Hepatocyte (in vitro differentiated cells): ENCODE measurements around the gene TAL1. TPM values are rescaled to one million over a fixed set of nuclear protein-coding genes. Genes with fewer than 3 reads are reported as not detected.
"Not testable (repeated sequence)": the region's sequence is repeated elsewhere in the genome, so short reads cannot be mapped to it uniquely, and the experiment has no call there.

Experiments used
- DNase-seq: peaks from one replicate; pipeline ENCODE4 v3.0.0-alpha.2; 2016; ENCODE audit warnings: low spot score
- H2AFZ ChIP-seq: fragments of 200-600 bp; sonication (generic); 2 replicates; pipeline ENCODE4 v1.6.0; 2016; ENCODE audit warnings: antibody characterized with exemption, mild to moderate bottlenecking
- H3K27ac ChIP-seq: fragments of 200-600 bp; sonication (generic); 2 replicates; pipeline ENCODE4 v1.5.1; 2016; ENCODE audit warnings: mild to moderate bottlenecking
- H3K27me3 ChIP-seq: fragments of 200-600 bp; sonication (generic); 2 replicates; pipeline ENCODE4 v1.6.1; 2016
- H3K36me3 ChIP-seq: fragments of 200-600 bp; sonication (generic); replicated peaks from 2 replicates; pipeline ENCODE4 v1.5.1; 2016; ENCODE audit warnings: low read depth; ENCODE audit not compliant: insufficient read depth
- H3K4me1 ChIP-seq: fragments of 200-600 bp; sonication (generic); 2 replicates; pipeline ENCODE4 v1.5.1; 2016; ENCODE audit warnings: mild to moderate bottlenecking, moderate library complexity; ENCODE audit not compliant: insufficient read depth
- H3K4me2 ChIP-seq: fragments of 200-600 bp; sonication (generic); 2 replicates; pipeline ENCODE4 v1.6.0; 2016
- H3K4me3 ChIP-seq: fragments of 200-600 bp; sonication (generic); 2 replicates; pipeline ENCODE4 v1.5.1; 2016; ENCODE audit warnings: mild to moderate bottlenecking
- H3K79me2 ChIP-seq: fragments of 200-600 bp; sonication (generic); 2 replicates; pipeline ENCODE4 v1.6.0; 2017; ENCODE audit warnings: mild to moderate bottlenecking
- H3K9me2 ChIP-seq: fragments of 200-600 bp; sonication (generic); replicated peaks from 2 replicates; pipeline ENCODE4 v1.6.0; 2017; ENCODE audit warnings: mild to moderate bottlenecking; ENCODE audit not compliant: insufficient read depth
- H3K9me3 ChIP-seq: fragments of 200-600 bp; sonication (generic); 2 replicates; pipeline ENCODE4 v1.5.1; 2016; ENCODE audit warnings: low read depth, mild to moderate bottlenecking
- H4K20me1 ChIP-seq: fragments of 200-600 bp; sonication (generic); 2 replicates; pipeline ENCODE4 v1.6.0; 2016; ENCODE audit warnings: mild to moderate bottlenecking; ENCODE audit not compliant: insufficient read depth, poor library complexity, severe bottlenecking
- EZH2 ChIP-seq: fragments of 200-600 bp; sonication (generic); IDR thresholded peaks from 2 replicates; pipeline ENCODE4 v1.6.1; 2016; ENCODE audit warnings: antibody characterized with exemption, mild to moderate bottlenecking, borderline replicate concordance
- EZH2phosphoT487 ChIP-seq: fragments of 200-600 bp; sonication (generic); IDR thresholded peaks from one replicate; pipeline ENCODE4 v1.6.1; 2018; ENCODE audit warnings: antibody characterized with exemption, mild to moderate bottlenecking, low read depth, moderate library complexity; ENCODE audit not compliant: unreplicated experiment, severe bottlenecking
- WGBS: methylation state at CpG from one replicate; pipeline ENCODE4 v1.1.6; 2016; ENCODE audit warnings: low lambda C conversion rate; ENCODE audit errors: missing lambda C conversion rate; 5-methylcytosine and 5-hydroxymethylcytosine counted together
- polyA plus RNA-seq: library from polyadenylated mRNA; unstranded; fragments of >200 nt; fragmentation: Nextera tagmentation; extraction: Ambion mirVana; gene quantifications from 2 replicates; pipeline ENCODE4 v1.2.1, GENCODE V29; 2016
- total RNA-seq: library from RNA; depleted of rRNA; stranded (reverse); fragments of >200 nt; gene quantifications from 2 replicates; pipeline ENCODE4 v1.2.3, GENCODE V29; 2014
- TF ChIP-seq, protein P1 (sequence below): fragments of 200-600 bp; sonication (generic); IDR thresholded peaks from 2 replicates; pipeline ENCODE4 v1.5.1; 2016; ENCODE audit warnings: antibody characterized with exemption, mild to moderate bottlenecking; ENCODE audit not compliant: poor library complexity

The TAL1 gene
- total and polyA plus RNA-seq, 2 experiments from 2014 or later, result 0.13 TPM; not detected in 1

DNA sequence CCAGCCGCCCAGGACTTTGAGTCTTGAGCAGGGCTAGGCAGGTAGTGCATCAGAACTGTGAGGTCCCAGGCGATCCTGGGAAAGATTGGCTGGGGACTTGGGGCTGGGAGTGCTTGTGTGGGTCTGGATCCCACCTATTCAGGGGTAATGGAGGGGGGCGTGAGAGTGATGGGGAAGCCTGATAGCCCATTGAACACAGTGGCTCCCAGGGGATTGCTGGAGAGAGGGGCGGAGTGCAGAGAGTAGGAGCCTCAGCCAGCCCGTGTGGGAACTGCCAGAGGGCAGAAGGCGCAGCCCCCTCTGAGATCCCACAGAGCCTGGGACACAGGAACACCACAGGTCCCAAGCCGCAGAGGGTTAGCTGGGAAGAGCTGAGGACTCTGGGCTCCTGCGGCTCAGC lies 22.9 kb downstream of the TAL1 start:
- WGBS, result 59% methylated on average over 8 of the region's 8 CpGs

DNA sequence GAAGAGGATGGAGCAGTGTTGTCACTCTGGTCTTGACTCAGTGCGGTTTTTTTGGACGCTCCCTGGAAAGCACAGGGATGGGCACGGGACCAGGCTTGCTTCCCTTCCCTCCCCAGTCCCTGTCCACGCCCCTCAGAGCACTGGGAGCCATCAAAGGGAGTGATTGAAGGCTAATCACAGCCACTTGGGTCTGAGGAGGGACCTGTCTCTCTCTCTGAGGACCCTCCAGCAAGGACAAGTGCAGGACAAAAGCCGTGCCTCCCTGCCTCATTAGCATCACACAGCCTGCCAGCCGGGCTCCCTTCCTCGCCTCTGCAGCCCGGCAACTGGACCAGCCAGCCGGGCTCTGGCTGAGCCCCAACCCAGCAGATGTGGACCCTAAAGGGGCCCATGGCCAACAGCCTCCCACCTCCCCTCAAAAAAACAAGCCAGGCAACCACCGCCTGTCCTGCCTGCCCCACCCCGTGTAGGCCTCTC lies 23.6 kb downstream of the TAL1 start:
- Histone ChIP-seq H3K4me1 (no peaks in the 10 kb centered on the region), H3K4me3 (no peak overlapping the region), H3K9me3 (no peaks in the 10 kb centered on the region), H4K20me1 (no peaks in the 10 kb centered on the region), H3K79me2 (no peaks in the 10 kb centered on the region), H3K27ac (no peak overlapping the region), H3K36me3 (no peaks in the 10 kb centered on the region), H3K4me2 (no peak overlapping the region), H3K9me2 (no peaks in the 10 kb centered on the region), H3K27me3 (peaks cover 29% of the 10 kb centered on the region), H2AFZ (no peak overlapping the region)
- no peak for DNase-seq
- WGBS, result 32% methylated on average over 11 of the region's 11 CpGs
- TF ChIP-seq, protein P1, sequence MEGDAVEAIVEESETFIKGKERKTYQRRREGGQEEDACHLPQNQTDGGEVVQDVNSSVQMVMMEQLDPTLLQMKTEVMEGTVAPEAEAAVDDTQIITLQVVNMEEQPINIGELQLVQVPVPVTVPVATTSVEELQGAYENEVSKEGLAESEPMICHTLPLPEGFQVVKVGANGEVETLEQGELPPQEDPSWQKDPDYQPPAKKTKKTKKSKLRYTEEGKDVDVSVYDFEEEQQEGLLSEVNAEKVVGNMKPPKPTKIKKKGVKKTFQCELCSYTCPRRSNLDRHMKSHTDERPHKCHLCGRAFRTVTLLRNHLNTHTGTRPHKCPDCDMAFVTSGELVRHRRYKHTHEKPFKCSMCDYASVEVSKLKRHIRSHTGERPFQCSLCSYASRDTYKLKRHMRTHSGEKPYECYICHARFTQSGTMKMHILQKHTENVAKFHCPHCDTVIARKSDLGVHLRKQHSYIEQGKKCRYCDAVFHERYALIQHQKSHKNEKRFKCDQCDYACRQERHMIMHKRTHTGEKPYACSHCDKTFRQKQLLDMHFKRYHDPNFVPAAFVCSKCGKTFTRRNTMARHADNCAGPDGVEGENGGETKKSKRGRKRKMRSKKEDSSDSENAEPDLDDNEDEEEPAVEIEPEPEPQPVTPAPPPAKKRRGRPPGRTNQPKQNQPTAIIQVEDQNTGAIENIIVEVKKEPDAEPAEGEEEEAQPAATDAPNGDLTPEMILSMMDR, result no peak
- TF ChIP-seq EZH2phosphoT487 (no peak), EZH2 (no peak)

More for the DNA sequence above, 22.9 kb downstream of the TAL1 start:
- H3K27me3 ChIP-seq, result peaks cover 26% of the 10 kb centered on the region
- no peaks in the 10 kb centered on the region for H3K9me2 ChIP-seq
- no peaks in the 10 kb centered on the region for H4K20me1 ChIP-seq
- H3K36me3 ChIP-seq, result no peaks in the 10 kb centered on the region
- TF ChIP-seq EZH2phosphoT487, result no peak
- TF ChIP-seq, protein P1, result no peak
- no peak overlapping the region for H2AFZ ChIP-seq
- H3K27ac ChIP-seq, result no peak overlapping the region
- no peaks in the 10 kb centered on the region for H3K9me3 ChIP-seq
- no peak overlapping the region for H3K4me3 ChIP-seq
- no peaks in the 10 kb centered on the region for H3K4me1 ChIP-seq
- no peak overlapping the region for H3K4me2 ChIP-seq
- no peaks in the 10 kb centered on the region for H3K79me2 ChIP-seq
- no peak for DNase-seq

DNA sequence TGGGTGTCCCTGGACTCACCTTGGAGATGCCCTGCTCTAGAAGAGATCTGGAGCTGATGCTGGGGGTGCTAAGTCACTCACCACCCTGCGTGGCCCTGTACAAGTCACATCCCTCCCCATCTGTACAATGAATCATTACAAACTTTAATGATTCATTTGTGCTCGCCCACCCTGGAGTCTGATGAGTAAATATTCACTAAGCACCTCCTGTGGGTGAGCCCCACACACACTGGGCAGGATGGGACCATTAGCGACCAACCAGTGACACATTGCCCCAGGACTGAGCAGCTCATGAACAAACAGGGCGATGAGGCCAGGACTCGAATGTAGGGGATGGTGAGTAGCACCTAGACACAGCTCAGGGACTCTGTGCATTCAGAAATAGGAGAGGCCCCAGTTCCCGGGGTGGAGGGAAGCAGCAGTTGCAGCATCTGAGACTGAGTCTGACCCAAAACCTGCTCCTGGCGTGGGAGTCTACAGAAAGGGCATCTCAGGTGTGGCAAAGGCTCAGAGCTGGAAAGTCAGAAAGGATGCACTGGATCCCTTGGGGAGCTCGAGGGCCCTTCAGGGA lies 24.1 kb downstream of the TAL1 start:
- H3K4me2 ChIP-seq, result no peak overlapping the region
- H3K4me3 ChIP-seq, result no peak overlapping the region
- no peaks in the 10 kb centered on the region for H3K9me2 ChIP-seq
- H3K79me2 ChIP-seq, result no peaks in the 10 kb centered on the region
- no peak overlapping the region for H2AFZ ChIP-seq
- no peak overlapping the region for H3K27ac ChIP-seq
- no peaks in the 10 kb centered on the region for H3K36me3 ChIP-seq
- WGBS, result 59% methylated on average over 8 of the region's 8 CpGs
- no peak for TF ChIP-seq EZH2
- TF ChIP-seq, protein P1, result no peak
- no peak for TF ChIP-seq EZH2phosphoT487
- H3K27me3 ChIP-seq, result peaks cover 29% of the 10 kb centered on the region
- DNase-seq, result no peak
- H4K20me1 ChIP-seq, result no peaks in the 10 kb centered on the region
- no peaks in the 10 kb centered on the region for H3K9me3 ChIP-seq
- no peaks in the 10 kb centered on the region for H3K4me1 ChIP-seq

DNA sequence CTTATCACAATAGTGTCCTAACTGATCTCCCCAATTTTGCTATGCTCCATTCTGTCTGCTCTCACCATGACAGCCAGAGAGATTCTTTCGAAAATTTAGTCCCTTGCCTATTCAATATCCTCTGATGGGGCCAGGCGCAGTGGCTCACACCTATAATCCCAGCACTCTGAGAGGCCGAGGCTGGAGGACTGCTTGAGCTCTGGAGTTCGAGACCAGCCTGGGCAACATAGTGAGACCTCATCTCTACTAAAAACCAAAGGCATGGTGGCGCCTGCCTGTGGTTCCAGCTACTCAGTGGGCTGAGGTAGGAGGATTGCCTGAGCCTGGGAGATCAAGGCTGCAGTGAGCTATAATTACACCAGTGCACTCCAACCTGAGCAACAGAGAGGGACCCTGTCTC lies 26.1 kb downstream of the TAL1 start:
- Histone ChIP-seq H3K36me3 (no peaks in the 10 kb centered on the region), H2AFZ (no peak overlapping the region), H3K79me2 (no peaks in the 10 kb centered on the region), H3K4me3 (no peak overlapping the region), H3K4me1 (no peaks in the 10 kb centered on the region), H4K20me1 (no peaks in the 10 kb centered on the region), H3K27ac (no peak overlapping the region), H3K9me3 (no peaks in the 10 kb centered on the region), H3K27me3 (peaks cover 29% of the 10 kb centered on the region), H3K9me2 (no peaks in the 10 kb centered on the region), H3K4me2 (no peak overlapping the region)
- no peak for DNase-seq
- no peak for TF ChIP-seq EZH2
- no peak for TF ChIP-seq EZH2phosphoT487
- TF ChIP-seq, protein P1, result no peak
- WGBS, result 94% methylated on average over 5 of the region's 5 CpGs

DNA sequence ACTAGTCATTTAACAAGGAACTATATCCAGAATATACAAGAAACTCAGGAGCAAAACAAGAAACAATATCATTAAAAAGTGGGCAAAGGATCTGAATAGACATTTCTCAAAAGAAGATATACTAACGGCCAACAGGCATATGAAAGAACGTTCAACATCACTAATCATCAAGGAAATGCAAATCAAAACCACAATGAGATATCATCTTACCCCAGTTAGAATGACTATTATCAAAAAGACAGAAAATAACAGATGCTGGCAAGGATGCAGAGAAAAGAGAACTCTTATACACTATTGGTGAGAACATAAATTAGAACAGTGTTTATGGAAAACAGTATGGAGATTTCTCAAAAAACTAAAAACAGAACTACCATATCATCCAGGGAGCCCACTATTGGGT lies 28.5 kb downstream of the TAL1 start:
- H3K27me3 ChIP-seq, result peaks cover 14% of the 10 kb centered on the region
- H3K27ac ChIP-seq, result not testable (repeated sequence)
- 73% methylated on average over 2 of the region's 2 CpGs for WGBS

More for the DNA sequence above, 28.5 kb downstream of the TAL1 start:
- H2AFZ ChIP-seq, H3K36me3 ChIP-seq, DNase-seq, H3K4me3 ChIP-seq, H3K9me2 ChIP-seq, H3K4me1 ChIP-seq, H3K4me2 ChIP-seq, H3K9me3 ChIP-seq, H4K20me1 ChIP-seq, H3K79me2 ChIP-seq: not testable (repeated sequence)
